ENCODE data around the gene ADSS2. TPM values are rescaled to one million over a fixed set of nuclear protein-coding genes. Genes with fewer than 3 reads are reported as not detected.
A peak's percentile ranks its signal among the peaks of the same experiment; 100 is the strongest.

Gene ADSS2
- total and polyA plus RNA-seq, 2 experiments from 2014 or later: 55.1 to 101 TPM

DNA sequence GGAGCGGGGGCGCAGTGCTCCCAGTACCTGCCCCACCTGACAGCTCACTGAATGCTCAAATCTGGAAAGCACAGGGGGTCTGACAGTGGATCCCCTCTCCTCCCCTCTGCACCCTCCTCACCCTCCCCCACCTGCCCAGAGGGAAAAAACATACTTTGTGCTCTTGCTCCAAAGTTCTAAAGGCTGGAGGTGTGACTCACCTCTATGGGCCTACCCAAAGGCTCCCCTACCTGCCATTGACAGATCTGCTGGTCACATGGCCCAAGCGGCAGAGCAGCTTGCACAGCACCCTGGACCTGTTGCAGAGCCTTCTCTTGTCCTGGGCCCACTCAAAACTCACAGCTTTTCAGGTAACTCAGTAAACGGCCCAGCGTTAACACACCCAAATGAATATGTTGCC lies 55.7 kb downstream of the ADSS2 start:
- TF ChIP-seq ZNF114 (CRISPR knock-in tag; IDR thresholded peaks at IDR 0.05) (no peak), ZNF331 (CRISPR knock-in tag; IDR thresholded peaks at IDR 0.05; ENCODE audit: low read depth) (no peak)
- Histone ChIP-seq H3K4me3 (no peak overlapping the region), H3K4me1 (ENCODE audit: insufficient read depth) (no peaks in the 10 kb centered on the region), H2AFZ (no peak overlapping the region), H3K27ac (ENCODE audit: low read depth) (no peak overlapping the region), H3F3A (replicated peaks; ENCODE audit: low read depth) (no peaks in the 10 kb centered on the region), H3K36me3 (ENCODE audit: insufficient read depth) (no peaks in the 10 kb centered on the region), H3K9me2 (ENCODE audit: insufficient read depth) (no peaks in the 10 kb centered on the region; the same call in 1 of the 2 replicates), H3K79me2 (replicated peaks; ENCODE audit: insufficient read depth) (no peaks in the 10 kb centered on the region), H3K27me3 (ENCODE audit: insufficient read depth) (no peaks in the 10 kb centered on the region), H4K20me1 (replicated peaks; ENCODE audit: insufficient read depth) (no peaks in the 10 kb centered on the region), H3K4me2 (no peak overlapping the region)
- Mint-ChIP-seq H3K4me1 (peaks cover 7% of the 10 kb centered on the region), H3K27ac (no peak overlapping the region), H3K27me3 (ENCODE audit: insufficient read depth, low read depth, poor library complexity) (peaks cover 4% of the 10 kb centered on the region), H3K4me3 (no peak overlapping the region), H3K36me3 (ENCODE audit: low read depth) (peaks cover 7% of the 10 kb centered on the region), H3K9me3 (no peaks in the 10 kb centered on the region; the same call in 2 of the 3 replicates)
- ATAC-seq (peak; percentile 44), DNase-seq (ENCODE audit: low spot score) (no peak)

DNA sequence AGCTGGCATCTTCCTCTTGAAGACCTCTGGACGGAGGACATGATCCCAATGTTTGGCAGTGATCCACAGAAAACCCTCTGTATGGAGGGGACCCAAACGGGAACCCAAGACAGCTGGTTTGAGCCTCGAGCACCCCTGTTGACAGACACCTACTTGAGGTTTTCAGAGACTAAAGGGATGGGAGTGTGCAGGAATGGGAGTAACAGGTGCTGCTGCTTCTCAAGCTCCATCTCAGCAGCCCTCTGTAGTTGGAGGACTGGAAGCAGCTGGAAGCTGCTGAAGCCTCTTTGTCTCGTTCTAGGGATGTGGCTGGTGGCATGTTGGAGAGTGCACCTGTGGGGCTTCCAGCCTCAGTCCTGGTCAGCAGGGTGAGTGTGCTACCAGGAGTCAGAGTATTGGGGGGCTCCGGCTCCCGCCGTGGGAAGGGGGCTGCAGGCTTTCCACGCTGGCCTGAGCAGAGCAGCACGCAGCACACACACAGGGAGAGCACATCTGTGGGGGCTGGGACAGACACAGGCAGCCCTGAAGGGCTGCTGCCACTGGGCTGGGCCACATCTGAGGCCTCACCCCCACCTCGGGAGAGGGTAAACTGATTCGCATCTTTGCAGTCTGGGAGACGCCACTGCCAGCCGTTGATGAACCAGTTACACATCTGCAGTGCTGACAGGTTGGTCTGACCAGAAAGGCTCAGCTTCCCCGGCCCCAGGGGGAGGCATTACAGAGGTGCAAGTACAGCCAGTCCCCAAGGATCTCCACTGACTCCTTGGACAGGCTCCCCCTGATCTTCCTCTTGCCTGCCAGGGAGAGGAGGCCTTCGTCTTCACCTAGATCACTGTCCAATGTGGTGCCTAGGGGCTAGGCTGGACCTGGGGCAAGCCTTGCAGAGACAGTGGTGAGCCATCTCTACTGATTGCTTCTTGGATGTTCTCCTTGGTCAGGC lies 56.6 kb downstream of the ADSS2 start:
- Mint-ChIP-seq H3K27me3 (ENCODE audit: insufficient read depth, low read depth, poor library complexity) (peaks cover 4% of the 10 kb centered on the region), H3K9me3 (no peaks in the 10 kb centered on the region), H3K27ac (no peak overlapping the region), H3K4me3 (no peak overlapping the region), H3K4me1 (peaks cover 7% of the 10 kb centered on the region), H3K36me3 (ENCODE audit: low read depth) (0 out of 3 replicates have a peak, but pooled peaks cover 3% of the 10 kb centered on the region)
- H3K27me3 ChIP-seq (ENCODE audit: insufficient read depth): no peaks in the 10 kb centered on the region
- H3K4me1 ChIP-seq (ENCODE audit: insufficient read depth): no peaks in the 10 kb centered on the region
- no peaks in the 10 kb centered on the region for H3K79me2 ChIP-seq (replicated peaks; ENCODE audit: insufficient read depth)
- no peak overlapping the region for H3K4me3 ChIP-seq
- peaks cover 3% of the 10 kb centered on the region; the same call in 1 of the 2 replicates for H3K9me2 ChIP-seq (ENCODE audit: insufficient read depth)
- H4K20me1 ChIP-seq (replicated peaks; ENCODE audit: insufficient read depth): no peaks in the 10 kb centered on the region
- no peaks in the 10 kb centered on the region for H3F3A ChIP-seq (replicated peaks; ENCODE audit: low read depth)
- H3K27ac ChIP-seq (ENCODE audit: low read depth): no peak overlapping the region
- DNase-seq (ENCODE audit: low spot score): no peak
- H3K4me2 ChIP-seq: no peak overlapping the region
- peak; percentile 46 for ATAC-seq
- no peaks in the 10 kb centered on the region for H3K36me3 ChIP-seq (ENCODE audit: insufficient read depth)
- no peak overlapping the region for H2AFZ ChIP-seq
- TF ChIP-seq JUNB (IDR thresholded peaks at IDR 0.05; ENCODE audit: unreplicated experiment): no peak
- TF ChIP-seq NANOG (IDR thresholded peaks at IDR 0.05; ENCODE audit: borderline replicate concordance): no peak
- no peak for TF ChIP-seq ZNF331 (CRISPR knock-in tag; IDR thresholded peaks at IDR 0.05; ENCODE audit: low read depth)
- TF ChIP-seq EZH2 (IDR thresholded peaks at IDR 0.05; ENCODE audit: low read depth, unreplicated experiment): no peak
- TF ChIP-seq, protein P1, sequence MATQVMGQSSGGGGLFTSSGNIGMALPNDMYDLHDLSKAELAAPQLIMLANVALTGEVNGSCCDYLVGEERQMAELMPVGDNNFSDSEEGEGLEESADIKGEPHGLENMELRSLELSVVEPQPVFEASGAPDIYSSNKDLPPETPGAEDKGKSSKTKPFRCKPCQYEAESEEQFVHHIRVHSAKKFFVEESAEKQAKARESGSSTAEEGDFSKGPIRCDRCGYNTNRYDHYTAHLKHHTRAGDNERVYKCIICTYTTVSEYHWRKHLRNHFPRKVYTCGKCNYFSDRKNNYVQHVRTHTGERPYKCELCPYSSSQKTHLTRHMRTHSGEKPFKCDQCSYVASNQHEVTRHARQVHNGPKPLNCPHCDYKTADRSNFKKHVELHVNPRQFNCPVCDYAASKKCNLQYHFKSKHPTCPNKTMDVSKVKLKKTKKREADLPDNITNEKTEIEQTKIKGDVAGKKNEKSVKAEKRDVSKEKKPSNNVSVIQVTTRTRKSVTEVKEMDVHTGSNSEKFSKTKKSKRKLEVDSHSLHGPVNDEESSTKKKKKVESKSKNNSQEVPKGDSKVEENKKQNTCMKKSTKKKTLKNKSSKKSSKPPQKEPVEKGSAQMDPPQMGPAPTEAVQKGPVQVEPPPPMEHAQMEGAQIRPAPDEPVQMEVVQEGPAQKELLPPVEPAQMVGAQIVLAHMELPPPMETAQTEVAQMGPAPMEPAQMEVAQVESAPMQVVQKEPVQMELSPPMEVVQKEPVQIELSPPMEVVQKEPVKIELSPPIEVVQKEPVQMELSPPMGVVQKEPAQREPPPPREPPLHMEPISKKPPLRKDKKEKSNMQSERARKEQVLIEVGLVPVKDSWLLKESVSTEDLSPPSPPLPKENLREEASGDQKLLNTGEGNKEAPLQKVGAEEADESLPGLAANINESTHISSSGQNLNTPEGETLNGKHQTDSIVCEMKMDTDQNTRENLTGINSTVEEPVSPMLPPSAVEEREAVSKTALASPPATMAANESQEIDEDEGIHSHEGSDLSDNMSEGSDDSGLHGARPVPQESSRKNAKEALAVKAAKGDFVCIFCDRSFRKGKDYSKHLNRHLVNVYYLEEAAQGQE (IDR thresholded peaks at IDR 0.05; ENCODE audit: unreplicated experiment): no peak
- TF ChIP-seq, protein P2, sequence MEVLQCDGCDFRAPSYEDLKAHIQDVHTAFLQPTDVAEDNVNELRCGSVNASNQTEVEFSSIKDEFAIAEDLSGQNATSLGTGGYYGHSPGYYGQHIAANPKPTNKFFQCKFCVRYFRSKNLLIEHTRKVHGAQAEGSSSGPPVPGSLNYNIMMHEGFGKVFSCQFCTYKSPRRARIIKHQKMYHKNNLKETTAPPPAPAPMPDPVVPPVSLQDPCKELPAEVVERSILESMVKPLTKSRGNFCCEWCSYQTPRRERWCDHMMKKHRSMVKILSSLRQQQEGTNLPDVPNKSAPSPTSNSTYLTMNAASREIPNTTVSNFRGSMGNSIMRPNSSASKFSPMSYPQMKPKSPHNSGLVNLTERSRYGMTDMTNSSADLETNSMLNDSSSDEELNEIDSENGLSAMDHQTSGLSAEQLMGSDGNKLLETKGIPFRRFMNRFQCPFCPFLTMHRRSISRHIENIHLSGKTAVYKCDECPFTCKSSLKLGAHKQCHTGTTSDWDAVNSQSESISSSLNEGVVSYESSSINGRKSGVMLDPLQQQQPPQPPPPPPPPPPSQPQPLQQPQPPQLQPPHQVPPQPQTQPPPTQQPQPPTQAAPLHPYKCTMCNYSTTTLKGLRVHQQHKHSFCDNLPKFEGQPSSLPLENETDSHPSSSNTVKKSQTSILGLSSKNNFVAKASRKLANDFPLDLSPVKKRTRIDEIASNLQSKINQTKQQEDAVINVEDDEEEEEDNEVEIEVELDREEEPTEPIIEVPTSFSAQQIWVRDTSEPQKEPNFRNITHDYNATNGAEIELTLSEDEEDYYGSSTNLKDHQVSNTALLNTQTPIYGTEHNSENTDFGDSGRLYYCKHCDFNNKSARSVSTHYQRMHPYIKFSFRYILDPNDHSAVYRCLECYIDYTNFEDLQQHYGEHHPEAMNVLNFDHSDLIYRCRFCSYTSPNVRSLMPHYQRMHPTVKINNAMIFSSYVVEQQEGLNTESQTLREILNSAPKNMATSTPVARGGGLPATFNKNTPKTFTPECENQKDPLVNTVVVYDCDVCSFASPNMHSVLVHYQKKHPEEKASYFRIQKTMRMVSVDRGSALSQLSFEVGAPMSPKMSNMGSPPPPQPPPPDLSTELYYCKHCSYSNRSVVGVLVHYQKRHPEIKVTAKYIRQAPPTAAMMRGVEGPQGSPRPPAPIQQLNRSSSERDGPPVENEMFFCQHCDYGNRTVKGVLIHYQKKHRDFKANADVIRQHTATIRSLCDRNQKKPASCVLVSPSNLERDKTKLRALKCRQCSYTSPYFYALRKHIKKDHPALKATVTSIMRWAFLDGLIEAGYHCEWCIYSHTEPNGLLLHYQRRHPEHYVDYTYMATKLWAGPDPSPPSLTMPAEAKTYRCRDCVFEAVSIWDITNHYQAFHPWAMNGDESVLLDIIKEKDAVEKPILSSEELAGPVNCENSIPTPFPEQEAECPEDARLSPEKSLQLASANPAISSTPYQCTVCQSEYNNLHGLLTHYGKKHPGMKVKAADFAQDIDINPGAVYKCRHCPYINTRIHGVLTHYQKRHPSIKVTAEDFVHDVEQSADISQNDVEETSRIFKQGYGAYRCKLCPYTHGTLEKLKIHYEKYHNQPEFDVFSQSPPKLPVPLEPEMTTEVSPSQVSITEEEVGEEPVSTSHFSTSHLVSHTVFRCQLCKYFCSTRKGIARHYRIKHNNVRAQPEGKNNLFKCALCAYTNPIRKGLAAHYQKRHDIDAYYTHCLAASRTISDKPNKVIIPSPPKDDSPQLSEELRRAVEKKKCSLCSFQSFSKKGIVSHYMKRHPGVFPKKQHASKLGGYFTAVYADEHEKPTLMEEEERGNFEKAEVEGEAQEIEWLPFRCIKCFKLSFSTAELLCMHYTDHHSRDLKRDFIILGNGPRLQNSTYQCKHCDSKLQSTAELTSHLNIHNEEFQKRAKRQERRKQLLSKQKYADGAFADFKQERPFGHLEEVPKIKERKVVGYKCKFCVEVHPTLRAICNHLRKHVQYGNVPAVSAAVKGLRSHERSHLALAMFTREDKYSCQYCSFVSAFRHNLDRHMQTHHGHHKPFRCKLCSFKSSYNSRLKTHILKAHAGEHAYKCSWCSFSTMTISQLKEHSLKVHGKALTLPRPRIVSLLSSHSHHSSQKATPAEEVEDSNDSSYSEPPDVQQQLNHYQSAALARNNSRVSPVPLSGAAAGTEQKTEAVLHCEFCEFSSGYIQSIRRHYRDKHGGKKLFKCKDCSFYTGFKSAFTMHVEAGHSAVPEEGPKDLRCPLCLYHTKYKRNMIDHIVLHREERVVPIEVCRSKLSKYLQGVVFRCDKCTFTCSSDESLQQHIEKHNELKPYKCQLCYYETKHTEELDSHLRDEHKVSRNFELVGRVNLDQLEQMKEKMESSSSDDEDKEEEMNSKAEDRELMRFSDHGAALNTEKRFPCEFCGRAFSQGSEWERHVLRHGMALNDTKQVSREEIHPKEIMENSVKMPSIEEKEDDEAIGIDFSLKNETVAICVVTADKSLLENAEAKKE (CRISPR knock-in tag; IDR thresholded peaks at IDR 0.05): no peak
- TF ChIP-seq, protein P3, sequence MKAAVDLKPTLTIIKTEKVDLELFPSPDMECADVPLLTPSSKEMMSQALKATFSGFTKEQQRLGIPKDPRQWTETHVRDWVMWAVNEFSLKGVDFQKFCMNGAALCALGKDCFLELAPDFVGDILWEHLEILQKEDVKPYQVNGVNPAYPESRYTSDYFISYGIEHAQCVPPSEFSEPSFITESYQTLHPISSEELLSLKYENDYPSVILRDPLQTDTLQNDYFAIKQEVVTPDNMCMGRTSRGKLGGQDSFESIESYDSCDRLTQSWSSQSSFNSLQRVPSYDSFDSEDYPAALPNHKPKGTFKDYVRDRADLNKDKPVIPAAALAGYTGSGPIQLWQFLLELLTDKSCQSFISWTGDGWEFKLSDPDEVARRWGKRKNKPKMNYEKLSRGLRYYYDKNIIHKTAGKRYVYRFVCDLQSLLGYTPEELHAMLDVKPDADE (IDR thresholded peaks at IDR 0.05): no peak
- TF ChIP-seq STAT1 (IDR thresholded peaks at IDR 0.05; ENCODE audit: unreplicated experiment): no peak
- no peak for TF ChIP-seq EZH2phosphoT487 (IDR thresholded peaks at IDR 0.05; ENCODE audit: unreplicated experiment)

All from GM23338 (cell line).